ENCODE results near the gene NTS.

NTS gene

DNA sequence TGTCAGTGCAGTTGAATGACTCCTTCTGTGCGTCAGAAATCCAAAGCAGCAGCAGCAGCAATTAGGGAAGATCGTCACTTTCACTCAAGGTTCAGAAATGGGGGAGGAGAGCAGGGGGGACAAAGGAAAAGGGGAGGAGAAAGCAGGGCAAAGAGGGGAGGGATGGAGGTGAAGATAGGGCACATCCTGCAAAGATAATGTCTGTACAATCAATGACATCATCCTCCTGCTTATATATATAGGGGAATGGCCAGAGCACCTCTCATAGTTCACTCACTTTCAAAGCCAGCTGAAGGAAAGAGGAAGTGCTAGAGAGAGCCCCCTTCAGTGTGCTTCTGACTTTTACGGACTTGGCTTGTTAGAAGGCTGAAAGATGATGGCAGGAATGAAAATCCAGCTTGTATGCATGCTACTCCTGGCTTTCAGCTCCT lies at the start of gene NTS:
TSS of gene NTS (plus strand) at position 265 of the 431 bp plus-strand sequence. CDS start at position 374, 109 bp downstream.
- no peak for DNase-seq (ENCODE audit: low read depth, low spot score)

GRCh38 chr12:85825746-85826145 lies 48.3 kb upstream of the NTS start:
- no peak for DNase-seq (ENCODE audit: low read depth, low spot score)

- no peak for DNase-seq (ENCODE audit: low read depth, low spot score)
Observed at GRCh38 chr12:85828576-85828975, 45.5 kb upstream of the NTS start.

DNA sequence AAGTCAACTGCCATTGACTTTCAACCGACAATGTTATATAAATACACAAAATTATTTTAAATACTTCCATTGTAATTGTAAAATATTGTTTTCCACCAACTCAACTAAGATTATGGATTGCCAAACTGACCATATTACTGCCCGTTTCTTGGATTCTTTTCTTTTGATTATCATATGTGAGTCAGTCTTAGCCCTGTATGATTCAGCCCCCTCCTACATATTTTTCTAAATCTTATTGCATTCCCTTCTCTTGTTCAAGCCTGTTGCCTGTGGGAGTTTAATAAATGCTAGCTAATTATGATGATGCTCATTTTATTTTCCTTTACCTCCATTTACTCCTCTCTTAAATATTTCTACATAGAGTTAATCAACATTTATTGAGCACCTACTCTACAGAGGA lies 44.7 kb upstream of the NTS start:
- no peak for DNase-seq (ENCODE audit: low read depth, low spot score)

GRCh38 chr12:85831327-85831990 lies 42.6 kb upstream of the NTS start:
- DNase-seq (ENCODE audit: low read depth, low spot score) = no peak

DNA sequence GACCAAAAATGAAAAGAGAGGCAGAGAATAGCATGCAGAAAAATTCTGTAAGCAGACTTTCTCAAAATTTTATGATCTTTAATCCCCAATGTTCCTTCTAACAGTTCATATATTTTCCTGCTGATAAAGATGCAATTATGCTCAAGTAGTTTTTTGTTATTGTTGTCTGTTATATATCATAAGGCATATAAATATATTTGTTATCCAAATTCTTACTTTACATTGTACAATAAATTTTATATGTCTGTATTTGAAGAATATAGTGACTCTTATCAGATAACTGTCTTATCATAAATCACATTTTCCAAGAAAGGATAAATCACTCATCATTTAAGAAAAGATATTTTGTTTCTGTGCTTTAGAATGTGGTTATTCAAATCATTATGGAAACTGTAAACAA lies 40.5 kb upstream of the NTS start:
- no peak for DNase-seq (ENCODE audit: low read depth, low spot score)

DNA sequence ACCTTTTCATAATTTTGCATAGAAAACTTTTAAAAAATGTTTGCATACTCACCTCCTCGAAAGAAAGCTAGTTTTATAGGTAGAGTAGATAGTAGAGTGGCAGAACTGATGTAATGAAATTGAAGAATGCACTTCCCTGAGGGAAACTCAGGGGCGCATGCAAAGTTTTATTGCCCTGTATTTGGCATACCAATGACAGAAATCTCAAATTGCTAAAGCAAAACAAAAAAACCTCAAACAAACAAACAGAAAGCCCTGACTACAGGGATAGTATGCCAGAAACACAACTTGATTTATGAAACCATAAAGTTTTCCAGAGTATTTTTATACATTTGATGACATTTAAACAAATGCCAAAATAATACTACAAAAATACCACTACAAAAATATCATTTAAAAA lies 39.7 kb upstream of the NTS start:
- DNase-seq (ENCODE audit: low read depth, low spot score) = no peak

GRCh38 chr12:85835426-85836196 lies 38.5 kb upstream of the NTS start:
- no peak for DNase-seq (ENCODE audit: low read depth, low spot score)

- DNase-seq (ENCODE audit: low read depth, low spot score) = no peak
Observed at GRCh38 chr12:85836197-85837090, 37.7 kb upstream of the NTS start, which contains the start of gene RASSF9. Gene RASSF9, minus strand, starts transcription at chr12:85836409. Its CDS starts 208 bp downstream, at chr12:85836201.

DNA sequence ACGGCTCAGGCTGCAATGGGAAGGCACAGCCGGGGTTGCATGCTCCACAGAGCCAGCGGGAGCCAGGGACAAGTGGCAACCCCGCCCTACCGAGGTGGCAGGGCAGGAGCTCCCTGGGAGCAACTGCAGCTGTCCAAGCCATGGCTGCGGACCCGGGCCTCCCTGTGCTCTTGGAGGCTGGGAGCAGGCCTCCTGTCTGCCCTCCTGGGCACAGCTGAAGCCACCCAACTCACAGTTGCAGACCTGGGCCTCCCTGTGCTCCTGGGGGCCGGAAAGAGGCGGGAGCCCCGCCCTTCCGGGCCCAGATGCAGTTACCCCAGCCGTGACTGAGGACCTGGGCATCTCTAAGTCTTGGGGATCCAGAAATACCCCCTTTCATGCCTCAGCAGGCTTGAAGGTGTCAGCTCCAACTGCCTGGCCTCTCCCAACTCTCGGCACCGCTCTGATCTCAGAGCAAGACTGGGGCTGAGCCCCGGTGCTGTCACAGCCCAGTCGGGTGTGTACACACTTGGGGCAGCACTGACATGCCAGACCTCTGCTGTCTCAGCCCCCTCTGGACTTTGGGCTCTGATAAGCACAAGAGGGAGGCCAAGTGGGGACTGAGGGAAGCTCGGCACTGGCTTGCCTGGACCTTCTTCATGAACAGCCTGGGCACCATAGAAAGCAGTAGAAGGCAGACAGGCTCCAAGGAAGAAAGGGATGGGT lies 30.3 kb upstream of the NTS start:
- no peak for DNase-seq (ENCODE audit: low read depth, low spot score)

DNA sequence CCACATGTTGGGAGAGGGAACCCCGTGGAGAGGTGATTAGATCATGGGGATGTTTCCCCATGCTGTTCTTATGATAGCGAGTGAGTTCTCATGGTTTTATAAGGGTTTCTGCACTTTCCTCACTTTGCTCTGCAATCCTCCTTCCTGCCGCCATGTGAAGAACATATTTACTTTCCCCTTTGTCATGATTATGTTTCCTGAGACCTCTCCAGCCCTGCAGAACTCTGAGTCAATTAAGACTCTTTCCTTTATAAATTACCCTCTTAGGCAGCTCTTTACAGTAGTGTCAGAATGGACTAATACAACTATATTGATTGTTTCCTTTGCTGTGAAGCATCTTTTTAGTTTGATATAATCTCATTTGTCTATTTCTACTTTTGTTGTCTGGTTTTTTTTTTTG lies 24.8 kb upstream of the NTS start:
- DNase-seq (ENCODE audit: low read depth, low spot score) = no peak

- DNase-seq (ENCODE audit: low read depth, low spot score) = no peak
Observed at GRCh38 chr12:85855305-85855704, 18.8 kb upstream of the NTS start.

GRCh38 chr12:85856966-85857365 lies 17.1 kb upstream of the NTS start:
- no peak for DNase-seq (ENCODE audit: low read depth, low spot score)

DNA sequence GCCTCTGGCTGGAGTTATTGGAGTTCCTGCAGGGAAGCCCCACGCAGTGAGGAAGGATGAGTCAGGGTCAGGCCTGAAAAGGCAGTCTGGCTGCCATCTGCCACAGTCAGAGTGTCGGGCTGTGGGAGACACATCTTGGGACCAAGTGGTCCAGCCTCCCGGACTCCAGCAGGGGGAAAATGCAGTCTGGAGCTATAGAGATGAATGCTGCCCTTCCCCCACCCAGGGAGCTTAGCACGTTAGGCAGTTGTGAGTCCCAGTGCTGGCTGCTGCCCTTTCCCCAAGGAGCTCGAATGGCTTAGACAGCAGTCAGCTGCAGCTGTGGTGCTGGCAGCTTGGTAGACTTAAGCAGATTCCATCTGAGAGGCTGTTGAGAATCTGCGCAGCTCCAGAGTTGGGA lies 8.2 kb upstream of the NTS start:
- DNase-seq (ENCODE audit: low read depth, low spot score) = no peak

GRCh38 chr12:85866986-85867776 lies 6.9 kb upstream of the NTS start:
- no peak for DNase-seq (ENCODE audit: low read depth, low spot score)

- no peak for DNase-seq (ENCODE audit: low read depth, low spot score)
Observed at GRCh38 chr12:85872497-85873091, 1.5 kb upstream of the NTS start.

GRCh38 chr12:85877459-85877858 lies 3.4 kb downstream of the NTS start:
- no peak for DNase-seq (ENCODE audit: low read depth, low spot score)

DNA sequence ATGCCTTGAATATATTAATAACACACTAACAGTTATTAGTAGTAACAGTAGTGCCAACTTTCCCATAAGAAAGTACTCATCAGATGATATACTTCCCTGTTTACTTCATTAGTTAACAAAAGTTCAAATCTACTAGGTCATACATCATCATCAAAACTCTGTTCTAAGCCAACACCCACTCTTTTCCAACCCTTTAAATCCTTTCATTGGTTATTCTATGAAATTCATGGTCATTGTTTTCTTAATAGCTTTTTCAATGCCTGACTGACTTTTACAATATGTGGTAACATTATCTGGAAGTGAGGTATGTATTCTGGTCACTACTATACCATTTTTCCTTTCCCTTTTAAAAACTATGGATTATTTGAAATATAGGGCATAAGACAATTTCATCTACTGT lies 9.7 kb downstream of the NTS start:
- DNase-seq (ENCODE audit: low read depth, low spot score) = no peak

DNA sequence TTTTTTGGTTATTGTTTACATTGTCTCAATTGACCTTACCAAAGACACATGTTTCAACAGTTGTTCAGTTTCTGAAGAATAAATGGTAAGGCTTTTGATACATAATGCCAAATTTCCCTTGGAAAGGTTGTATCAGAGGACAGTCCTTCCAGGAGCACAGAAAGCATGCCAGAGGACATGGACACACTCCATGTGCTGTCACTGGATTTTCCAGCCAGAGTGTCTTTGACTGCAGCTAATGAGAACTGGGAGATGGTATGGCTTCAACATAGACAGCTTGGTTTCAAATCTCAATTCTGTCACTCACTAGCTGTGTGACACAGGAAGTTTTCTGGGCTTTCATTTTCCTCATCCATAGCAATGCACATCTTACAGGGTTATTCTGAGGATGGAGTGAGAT lies 20.6 kb downstream of the NTS start:
- no peak for DNase-seq (ENCODE audit: low read depth, low spot score)

DNA sequence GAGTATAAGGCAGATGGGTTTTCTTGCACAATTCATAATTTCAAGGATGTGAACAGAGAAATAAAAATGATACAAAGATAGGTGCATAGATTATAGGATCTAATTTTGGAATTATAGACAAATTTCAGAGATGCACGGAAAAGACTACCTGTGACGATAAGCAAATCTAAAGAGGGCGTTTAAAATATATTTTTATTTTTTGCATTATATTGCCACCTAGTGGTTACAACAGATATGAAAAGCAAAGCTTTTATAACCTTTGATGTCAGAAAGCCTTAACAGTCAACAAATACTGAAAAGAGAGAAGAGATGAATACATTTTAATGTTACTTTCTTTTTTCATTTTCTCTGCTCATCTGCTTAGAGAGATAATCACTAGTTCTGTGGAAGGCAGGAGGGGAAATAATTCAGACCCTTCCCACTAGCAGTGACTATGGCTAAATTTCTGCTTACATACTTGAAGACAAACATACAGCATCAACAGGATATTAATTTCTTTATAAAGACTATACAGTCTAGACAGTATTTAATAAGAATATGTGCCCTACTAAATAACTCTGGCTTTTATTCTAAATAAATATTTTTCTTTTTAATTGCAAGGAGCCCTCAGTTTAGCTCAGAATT lies 46.3 kb downstream of the NTS start:
- no peak for DNase-seq (ENCODE audit: low read depth, low spot score)

Measured in brain pericyte (primary cell).